A549 treated with GW870086 at 1 μM for 4 hours (cell line): ENCODE results near the gene TMED3. TPM values are rescaled to one million over a fixed set of nuclear protein-coding genes. Genes with fewer than 3 reads are reported as not detected.

Experiments used
- total RNA-seq: library from RNA; stranded (reverse); fragments of 200-300 nt; extraction: Qiagen RNA extraction; gene quantifications from 5 replicates; pipeline ENCODE4 v1.2.3, GENCODE V29; 2022; ENCODE audit warnings: low read depth

Gene TMED3
- total RNA-seq = 159 to 200 TPM (median 194 TPM) in 5 replicates

DNA sequence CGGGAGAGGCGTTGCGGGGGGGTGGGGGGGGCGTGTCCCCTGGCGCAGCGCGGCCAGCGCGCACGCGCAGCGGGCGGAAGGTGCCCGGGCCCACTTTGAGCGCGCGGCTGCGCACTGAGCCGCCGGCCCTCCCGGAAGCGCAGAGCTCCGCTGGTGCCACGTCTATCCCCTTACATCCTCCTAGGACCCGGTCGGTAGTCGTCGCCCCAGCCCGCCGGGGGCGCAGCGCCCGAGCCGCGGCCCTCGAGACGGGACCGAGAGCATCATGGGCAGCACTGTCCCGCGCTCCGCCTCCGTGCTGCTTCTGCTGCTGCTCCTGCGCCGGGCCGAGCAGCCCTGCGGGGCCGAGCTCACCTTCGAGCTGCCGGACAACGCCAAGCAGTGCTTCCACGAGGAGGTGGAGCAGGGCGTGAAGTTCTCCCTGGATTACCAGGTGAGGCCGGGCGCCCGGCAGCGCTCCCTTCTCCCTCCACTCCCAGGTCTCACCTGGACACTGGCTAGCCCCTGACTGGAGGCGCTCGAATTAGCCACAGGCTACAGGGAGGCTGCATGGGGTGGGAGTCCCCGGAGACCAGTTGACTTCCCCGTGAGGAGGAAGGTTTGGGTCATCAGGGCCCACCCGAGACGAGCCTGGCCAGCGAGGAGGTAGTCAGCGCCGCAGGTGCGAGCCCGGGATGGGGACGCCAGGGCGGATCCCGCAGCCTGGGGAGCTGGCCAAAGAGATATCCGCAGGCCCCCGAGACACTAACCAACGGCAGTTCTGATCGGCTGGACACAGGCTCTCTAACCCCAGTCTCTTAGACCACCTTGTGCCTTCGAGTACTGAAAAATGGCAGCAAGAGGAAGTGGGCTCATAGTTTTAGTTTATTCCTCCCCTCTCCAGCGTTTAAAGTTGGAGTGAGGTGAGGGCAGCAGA is at the start of gene TMED3:
TSS of gene TMED3 (plus strand) at position 128 of the 916 bp plus-strand sequence. CDS start at position 266, 138 bp downstream.

DNA sequence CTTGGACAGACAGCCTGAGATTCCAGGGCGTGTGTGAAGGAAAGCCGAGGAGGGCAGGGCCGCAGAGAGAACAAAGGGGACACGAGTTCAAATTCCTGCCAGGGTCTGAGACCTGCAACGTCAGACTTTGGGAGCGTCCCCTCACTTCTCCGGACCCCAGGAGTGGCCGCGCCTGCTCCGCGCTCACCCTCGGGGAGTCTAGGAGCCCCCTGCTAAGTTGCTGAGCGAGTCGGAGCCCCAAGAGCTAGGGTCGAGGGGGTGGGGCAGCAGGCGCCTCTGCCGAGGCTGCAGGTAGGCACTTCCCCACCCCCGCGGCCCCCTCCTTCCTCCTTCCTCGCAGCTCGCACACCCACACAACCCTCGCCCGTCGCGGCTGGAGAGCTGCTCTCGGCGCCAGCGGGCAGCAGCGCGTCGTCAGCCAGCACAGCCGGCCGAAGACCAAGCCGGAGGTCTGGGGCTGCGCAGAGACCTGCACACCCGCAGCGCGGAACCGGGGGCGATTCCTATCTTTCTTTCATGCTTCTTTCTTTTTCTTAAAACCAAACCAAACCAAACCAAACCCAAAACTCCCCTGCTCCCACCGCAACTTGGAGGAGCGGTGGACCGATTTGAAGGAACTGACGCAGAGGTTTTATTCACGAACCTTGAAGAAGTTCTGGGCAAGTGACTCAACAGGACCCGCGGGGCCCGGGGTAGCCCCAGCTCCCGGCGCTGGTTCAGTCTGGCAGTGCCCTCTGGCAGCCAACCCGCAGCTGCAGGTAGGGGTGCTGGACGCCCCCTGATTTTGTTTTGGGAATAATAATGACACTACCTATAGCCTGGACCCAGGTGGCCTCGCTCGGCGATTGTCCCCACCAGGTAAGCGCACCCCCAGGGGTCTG is 28.3 kb upstream of the TMED3 start, which contains the start of gene ANKRD34C:
TSS of gene ANKRD34C (plus strand) at position 352 of the 881 bp plus-strand sequence. CDS start 10,563 bp downstream, outside the sequence.

Other genes with a start within 250 kb of the TMED3 start
- 0.10 to 0.36 TPM (median 0.30 TPM) in 5 replicates for gene RASGRF1, start 220.3 kb upstream of the TMED3 start, total RNA-seq
- not detected in 5 replicates for gene ANKRD34C, start 28.4 kb upstream of the TMED3 start, total RNA-seq
- 0.39 to 0.64 TPM (median 0.53 TPM) in 5 replicates for gene MINAR1, start 121.2 kb downstream of the TMED3 start, total RNA-seq